22Rv1 (cell line): ENCODE data around the gene ZNF469.

ENCODE experiments used
- ZFX ChIP-seq: fragments of 450-650 bp; IDR thresholded peaks from 2 replicates; pipeline ENCODE4 v1.6.1; 2017; ENCODE audit warnings: antibody characterized with exemption, borderline replicate concordance
- TF ChIP-seq, protein P1 (sequence below): fragments of 450-650 bp; IDR thresholded peaks from 2 replicates; pipeline ENCODE4 v1.5.1; 2017; ENCODE audit warnings: mild to moderate bottlenecking

GRCh38 chr16:88345031-88345720 lies 37.6 kb upstream of the ZNF469 start:
- TF ChIP-seq, protein P1, sequence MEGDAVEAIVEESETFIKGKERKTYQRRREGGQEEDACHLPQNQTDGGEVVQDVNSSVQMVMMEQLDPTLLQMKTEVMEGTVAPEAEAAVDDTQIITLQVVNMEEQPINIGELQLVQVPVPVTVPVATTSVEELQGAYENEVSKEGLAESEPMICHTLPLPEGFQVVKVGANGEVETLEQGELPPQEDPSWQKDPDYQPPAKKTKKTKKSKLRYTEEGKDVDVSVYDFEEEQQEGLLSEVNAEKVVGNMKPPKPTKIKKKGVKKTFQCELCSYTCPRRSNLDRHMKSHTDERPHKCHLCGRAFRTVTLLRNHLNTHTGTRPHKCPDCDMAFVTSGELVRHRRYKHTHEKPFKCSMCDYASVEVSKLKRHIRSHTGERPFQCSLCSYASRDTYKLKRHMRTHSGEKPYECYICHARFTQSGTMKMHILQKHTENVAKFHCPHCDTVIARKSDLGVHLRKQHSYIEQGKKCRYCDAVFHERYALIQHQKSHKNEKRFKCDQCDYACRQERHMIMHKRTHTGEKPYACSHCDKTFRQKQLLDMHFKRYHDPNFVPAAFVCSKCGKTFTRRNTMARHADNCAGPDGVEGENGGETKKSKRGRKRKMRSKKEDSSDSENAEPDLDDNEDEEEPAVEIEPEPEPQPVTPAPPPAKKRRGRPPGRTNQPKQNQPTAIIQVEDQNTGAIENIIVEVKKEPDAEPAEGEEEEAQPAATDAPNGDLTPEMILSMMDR, result no peak
- TF ChIP-seq ZFX, result no peak
